ENCODE measurements around the gene WWOX. TPM values are rescaled to one million over a fixed set of nuclear protein-coding genes. Genes with fewer than 3 reads are reported as not detected.
"Not testable (repeated sequence)": the region's sequence is repeated elsewhere in the genome, so short reads cannot be mapped to it uniquely, and the experiment has no call there.

WWOX gene
- total RNA-seq, 1 donor from 2014 or later: 43.2 TPM

DNA sequence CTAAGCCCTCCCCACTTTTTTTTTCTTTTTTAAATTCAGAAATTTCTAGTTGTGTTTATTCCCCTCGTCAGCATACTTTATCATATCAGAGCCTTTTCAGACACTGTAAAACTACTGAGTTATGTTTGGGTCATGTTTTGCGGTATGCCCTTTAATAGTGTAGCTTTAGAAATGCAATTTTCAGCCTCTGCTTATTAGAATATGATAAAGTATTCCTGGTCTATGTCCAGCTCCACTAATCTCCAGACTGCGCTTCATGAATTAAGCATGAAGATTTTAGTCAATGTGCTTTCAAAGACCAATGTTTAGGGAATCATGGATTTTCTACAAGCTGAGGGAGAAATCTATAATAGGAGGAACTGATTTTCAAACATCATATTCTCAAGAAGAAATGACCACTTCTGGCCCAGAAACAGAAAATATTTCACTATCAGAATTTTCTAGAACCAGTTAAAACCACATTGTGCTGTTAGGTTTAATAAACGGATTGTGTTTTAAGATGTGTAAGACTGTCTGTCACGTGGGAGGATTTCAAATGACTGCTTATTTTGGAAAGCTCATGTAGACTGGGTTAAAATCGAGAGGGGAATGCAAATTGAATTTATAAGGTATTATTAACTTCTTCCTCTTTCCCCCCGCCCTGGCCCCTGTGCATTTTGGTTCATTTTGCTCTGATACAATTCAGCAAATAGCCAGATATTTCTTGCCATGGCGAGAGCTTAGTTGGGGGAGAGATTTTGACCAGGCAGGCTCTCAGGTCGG, 498.5 kb downstream of the WWOX start:
- Mint-ChIP-seq H3K9me3 (ENCODE audit: low read depth) (no peaks in the 10 kb centered on the region), H3K27ac (no peak overlapping the region), H3K27me3 (no peaks in the 10 kb centered on the region), H3K4me3 (ENCODE audit: low read depth) (no peak overlapping the region), H3K4me1 (ENCODE audit: low read depth) (peaks cover 5% of the 10 kb centered on the region), H3K36me3 (ENCODE audit: insufficient read depth) (no peaks in the 10 kb centered on the region)
- TF ChIP-seq, protein P1, sequence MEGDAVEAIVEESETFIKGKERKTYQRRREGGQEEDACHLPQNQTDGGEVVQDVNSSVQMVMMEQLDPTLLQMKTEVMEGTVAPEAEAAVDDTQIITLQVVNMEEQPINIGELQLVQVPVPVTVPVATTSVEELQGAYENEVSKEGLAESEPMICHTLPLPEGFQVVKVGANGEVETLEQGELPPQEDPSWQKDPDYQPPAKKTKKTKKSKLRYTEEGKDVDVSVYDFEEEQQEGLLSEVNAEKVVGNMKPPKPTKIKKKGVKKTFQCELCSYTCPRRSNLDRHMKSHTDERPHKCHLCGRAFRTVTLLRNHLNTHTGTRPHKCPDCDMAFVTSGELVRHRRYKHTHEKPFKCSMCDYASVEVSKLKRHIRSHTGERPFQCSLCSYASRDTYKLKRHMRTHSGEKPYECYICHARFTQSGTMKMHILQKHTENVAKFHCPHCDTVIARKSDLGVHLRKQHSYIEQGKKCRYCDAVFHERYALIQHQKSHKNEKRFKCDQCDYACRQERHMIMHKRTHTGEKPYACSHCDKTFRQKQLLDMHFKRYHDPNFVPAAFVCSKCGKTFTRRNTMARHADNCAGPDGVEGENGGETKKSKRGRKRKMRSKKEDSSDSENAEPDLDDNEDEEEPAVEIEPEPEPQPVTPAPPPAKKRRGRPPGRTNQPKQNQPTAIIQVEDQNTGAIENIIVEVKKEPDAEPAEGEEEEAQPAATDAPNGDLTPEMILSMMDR (IDR thresholded peaks at IDR 0.05; ENCODE audit: unreplicated experiment): no peak
- no peak for DNase-seq (ENCODE audit: low spot score, unreplicated experiment)

DNA sequence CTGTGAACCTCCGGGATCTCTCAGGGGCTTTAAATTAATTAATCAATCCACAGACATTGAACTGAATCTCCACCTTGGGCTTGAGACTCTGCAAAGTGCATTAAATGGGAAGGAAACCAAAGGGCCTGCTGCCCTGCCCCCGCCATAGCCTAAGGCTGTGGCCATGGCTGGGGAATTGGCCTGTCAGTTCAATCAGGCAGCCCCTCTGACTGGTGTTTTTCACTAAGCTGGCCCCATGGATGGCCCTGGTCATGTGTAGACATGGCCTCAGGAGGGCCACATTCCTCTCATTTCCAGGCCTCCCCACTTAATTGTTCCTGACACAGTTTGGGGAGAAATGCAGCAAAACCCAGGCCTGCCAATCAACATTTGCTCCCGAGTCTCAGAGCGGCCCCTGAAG, 499.8 kb downstream of the WWOX start:
- no peak overlapping the region for H3K27ac Mint-ChIP-seq
- no peaks in the 10 kb centered on the region for H3K27me3 Mint-ChIP-seq
- DNase-seq (ENCODE audit: low spot score, unreplicated experiment): no peak
- H3K4me3 Mint-ChIP-seq (ENCODE audit: low read depth): no peak overlapping the region
- H3K36me3 Mint-ChIP-seq (ENCODE audit: insufficient read depth): no peaks in the 10 kb centered on the region
- no peaks in the 10 kb centered on the region for H3K9me3 Mint-ChIP-seq (ENCODE audit: low read depth)
- H3K4me1 Mint-ChIP-seq (ENCODE audit: low read depth): peaks cover 4% of the 10 kb centered on the region
- TF ChIP-seq, protein P1 (IDR thresholded peaks at IDR 0.05; ENCODE audit: unreplicated experiment): no peak

DNA sequence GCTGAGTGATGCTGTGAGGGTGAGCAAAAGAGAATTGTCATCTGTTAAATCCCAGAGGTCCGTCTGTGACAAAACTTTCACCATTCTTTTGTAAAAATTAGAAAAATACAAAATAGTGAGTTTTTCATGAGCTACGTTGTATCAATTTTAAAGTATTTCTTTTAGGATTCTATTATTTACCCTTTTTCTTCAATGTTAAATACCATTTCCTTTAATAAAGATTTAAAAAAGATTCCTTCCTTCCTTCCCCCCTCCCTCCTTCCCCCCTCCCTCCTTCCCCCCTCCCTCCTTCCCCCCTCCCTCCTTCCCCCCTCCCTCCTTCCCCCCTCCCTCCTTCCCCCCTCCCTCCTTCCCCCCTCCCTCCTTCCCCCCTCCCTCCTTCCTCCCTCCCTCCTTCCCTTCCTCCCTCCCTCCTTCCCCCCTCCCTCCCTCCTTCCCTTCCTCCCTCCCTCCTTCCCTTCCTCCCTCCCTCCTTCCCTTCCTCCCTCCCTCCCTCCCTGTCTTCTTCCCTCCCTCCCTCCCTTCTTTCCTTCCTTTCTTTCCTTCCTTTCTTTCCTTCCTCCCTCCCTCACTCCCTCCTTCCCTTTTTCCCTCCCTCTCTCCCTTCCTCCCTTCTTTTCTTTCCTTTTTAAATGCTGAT, 505.1 kb downstream of the WWOX start:
- not testable (repeated sequence) for DNase-seq (ENCODE audit: low spot score, unreplicated experiment); H3K36me3 Mint-ChIP-seq (ENCODE audit: insufficient read depth); H3K9me3 Mint-ChIP-seq (ENCODE audit: low read depth); H3K4me3 Mint-ChIP-seq (ENCODE audit: low read depth); H3K27me3 Mint-ChIP-seq; H3K27ac Mint-ChIP-seq
- peaks cover 40% of the 10 kb centered on the region for H3K4me1 Mint-ChIP-seq (ENCODE audit: low read depth)

DNA sequence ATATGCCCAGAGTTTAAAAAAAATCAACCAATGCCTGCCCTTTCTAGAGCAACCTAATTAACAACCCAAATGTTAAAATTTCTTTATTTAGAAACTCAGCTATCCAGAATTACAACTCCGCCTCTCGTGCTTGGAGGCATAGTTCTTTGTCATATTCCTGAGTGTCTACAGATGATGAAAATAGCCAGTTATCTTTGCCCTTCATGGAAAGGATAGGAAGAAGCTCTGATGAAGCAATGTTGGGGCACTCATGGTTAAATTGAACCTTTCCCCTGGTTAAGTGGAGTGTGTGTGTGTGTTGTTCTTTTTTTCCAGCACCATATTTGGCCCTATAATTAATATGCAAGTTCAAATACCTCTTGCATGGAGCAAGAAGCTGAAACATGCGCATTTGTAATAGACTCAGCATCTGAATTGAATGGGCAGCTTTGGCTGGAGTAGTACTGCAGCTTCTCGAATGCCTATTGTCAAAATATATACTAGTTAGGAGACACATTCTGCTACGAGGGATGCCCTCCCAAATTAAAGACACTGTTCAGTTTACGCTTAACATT, 506.2 kb downstream of the WWOX start:
- H3K27me3 Mint-ChIP-seq: no peaks in the 10 kb centered on the region
- no peak overlapping the region for H3K4me3 Mint-ChIP-seq (ENCODE audit: low read depth)
- H3K27ac Mint-ChIP-seq: no peak overlapping the region
- TF ChIP-seq, protein P1 (IDR thresholded peaks at IDR 0.05; ENCODE audit: unreplicated experiment): no peak
- no peak for DNase-seq (ENCODE audit: low spot score, unreplicated experiment)
- no peaks in the 10 kb centered on the region for H3K9me3 Mint-ChIP-seq (ENCODE audit: low read depth)
- H3K36me3 Mint-ChIP-seq (ENCODE audit: insufficient read depth): no peaks in the 10 kb centered on the region
- H3K4me1 Mint-ChIP-seq (ENCODE audit: low read depth): peaks cover 50% of the 10 kb centered on the region

DNA sequence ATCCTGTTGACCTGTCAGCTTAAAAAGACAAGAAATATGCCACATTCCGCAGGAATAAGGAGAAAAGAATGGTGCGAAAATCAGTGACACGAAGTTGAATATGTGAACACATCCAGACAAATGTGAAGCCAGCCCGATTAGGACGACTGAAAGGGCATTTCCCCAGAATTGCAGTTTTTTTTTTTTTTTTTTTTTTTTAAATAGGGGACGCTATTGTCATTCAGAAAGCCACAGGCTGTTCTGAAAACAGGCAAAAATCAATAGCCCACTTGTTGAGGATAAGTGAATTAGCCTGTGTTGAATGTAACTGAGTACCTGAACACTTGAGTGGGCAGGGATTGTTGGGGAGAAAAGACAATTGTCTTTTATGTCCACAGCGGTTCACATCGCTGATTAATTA, 507.1 kb downstream of the WWOX start:
- H3K36me3 Mint-ChIP-seq (ENCODE audit: insufficient read depth): no peaks in the 10 kb centered on the region
- no peaks in the 10 kb centered on the region for H3K27me3 Mint-ChIP-seq
- H3K9me3 Mint-ChIP-seq (ENCODE audit: low read depth): no peaks in the 10 kb centered on the region
- no peak for DNase-seq (ENCODE audit: low spot score, unreplicated experiment)
- H3K27ac Mint-ChIP-seq: peak overlapping the region; percentile 89
- H3K4me3 Mint-ChIP-seq (ENCODE audit: low read depth): no peak overlapping the region
- H3K4me1 Mint-ChIP-seq (ENCODE audit: low read depth): peaks cover 50% of the 10 kb centered on the region
- TF ChIP-seq, protein P1 (IDR thresholded peaks at IDR 0.05; ENCODE audit: unreplicated experiment): peak; percentile 26
